Body of pancreas (tissue), 4 donors: ENCODE data around the gene KMT2D. TPM values are rescaled to one million over a fixed set of nuclear protein-coding genes. Genes with fewer than 3 reads are reported as not detected.

Experiments used
- ATAC-seq: fragments of 150-250 bp; one replicate; pipeline ENCODE4 v1.9.1; 2016
- DNase-seq, 4 donors: peaks; one replicate each; pipeline ENCODE4 v3.0.0-alpha.2; 2019
- H3K27ac ChIP-seq, 4 donors: fragments of 200-600 bp; sonication (generic); 1 replicate in 3 of 4; 2 replicates in 1 of 4; pipeline versions ENCODE4 v1.5.1 to v1.6.1; 2016 to 2019; ENCODE audit warnings: mild to moderate bottlenecking in 1 of 4, mixed read lengths in 1 of 4, moderate library complexity in 1 of 4
- H3K27me3 ChIP-seq, 2 donors: fragments of 200-600 bp; sonication (generic); one replicate each; pipeline ENCODE4 v1.6.0; 2016; ENCODE audit warnings: mild to moderate bottlenecking in 1 of 2
- H3K36me3 ChIP-seq, 2 donors: fragments of 200-600 bp; sonication (generic); replicated peaks in 1 of 2; 2 replicates each; pipeline ENCODE4 v1.5.1; 2016; ENCODE audit warnings: low read depth in 2 of 2; ENCODE audit not compliant: insufficient read depth in 1 of 2
- H3K4me1 ChIP-seq: fragments of 200-600 bp; sonication (generic); one replicate; pipeline ENCODE4 v1.6.0; 2016
- H3K4me3 ChIP-seq, 2 donors: fragments of 200-600 bp; sonication (generic); 1 replicate in 1 of 2; 2 replicates in 1 of 2; pipeline ENCODE4 v1.5.1; 2016 to 2019
- H3K9me3 ChIP-seq, 3 donors: fragments of 200-600 bp; sonication (generic); 1 replicate in 2 of 3; 2 replicates in 1 of 3; pipeline ENCODE4 v1.5.1; 2016
- POLR2A ChIP-seq, 3 donors: fragments of 450-650 bp; IDR thresholded peaks; one replicate each; pipeline ENCODE4 v1.6.1; 2016; ENCODE audit warnings: antibody characterized with exemption in 3 of 3, mild to moderate bottlenecking in 2 of 3
- WGBS, 2 donors: methylation state at CpG; one replicate each; pipeline ENCODE4 v1.1.5; 2017; 5-methylcytosine and 5-hydroxymethylcytosine counted together
- intact Hi-C: fragments of 100-400 bp; cut with DNase I; formaldehyde crosslinking; loops from one replicate; pipeline ENCODE4 v1.15.1; 2023
- total RNA-seq, 2 donors: library from RNA; depleted of rRNA; stranded (reverse); fragments of >200 nt; gene quantifications; one replicate each; pipeline ENCODE4 v1.1.0, GENCODE V29; 2016
- TF ChIP-seq, protein P1 (sequence below), 7 experiments: fragments of 450-650 bp in 4 of 7; fragments of 200-600 bp in 3 of 7; sonication (generic) in 3 of 7; IDR thresholded peaks; one replicate each; pipeline ENCODE4 v1.5.1; 2016 to 2019; ENCODE audit warnings: antibody characterized with exemption in 7 of 7

Gene KMT2D
- total RNA-seq, 2 donors from 2014 or later: 38.4 to 51.1 TPM

GRCh38 chr12:49037111-49037946 is 23.3 kb downstream of the KMT2D start:
- no peaks in the 10 kb centered on the region for H3K4me1 ChIP-seq
- H3K9me3 ChIP-seq: no peaks in the 10 kb centered on the region
- WGBS, 2 donors: 80 to 90% methylated on average over 1 to 9 of the region's 9 CpGs
- H3K27ac ChIP-seq: no peak overlapping the region
- TF ChIP-seq POLR2A (IDR thresholded peaks at IDR 0.05): no peak
- TF ChIP-seq, protein P1, sequence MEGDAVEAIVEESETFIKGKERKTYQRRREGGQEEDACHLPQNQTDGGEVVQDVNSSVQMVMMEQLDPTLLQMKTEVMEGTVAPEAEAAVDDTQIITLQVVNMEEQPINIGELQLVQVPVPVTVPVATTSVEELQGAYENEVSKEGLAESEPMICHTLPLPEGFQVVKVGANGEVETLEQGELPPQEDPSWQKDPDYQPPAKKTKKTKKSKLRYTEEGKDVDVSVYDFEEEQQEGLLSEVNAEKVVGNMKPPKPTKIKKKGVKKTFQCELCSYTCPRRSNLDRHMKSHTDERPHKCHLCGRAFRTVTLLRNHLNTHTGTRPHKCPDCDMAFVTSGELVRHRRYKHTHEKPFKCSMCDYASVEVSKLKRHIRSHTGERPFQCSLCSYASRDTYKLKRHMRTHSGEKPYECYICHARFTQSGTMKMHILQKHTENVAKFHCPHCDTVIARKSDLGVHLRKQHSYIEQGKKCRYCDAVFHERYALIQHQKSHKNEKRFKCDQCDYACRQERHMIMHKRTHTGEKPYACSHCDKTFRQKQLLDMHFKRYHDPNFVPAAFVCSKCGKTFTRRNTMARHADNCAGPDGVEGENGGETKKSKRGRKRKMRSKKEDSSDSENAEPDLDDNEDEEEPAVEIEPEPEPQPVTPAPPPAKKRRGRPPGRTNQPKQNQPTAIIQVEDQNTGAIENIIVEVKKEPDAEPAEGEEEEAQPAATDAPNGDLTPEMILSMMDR (IDR thresholded peaks at IDR 0.05): no peak
- ATAC-seq (no peak), DNase-seq (peak in 1 of 4 donors; percentile 37)
- no peak overlapping the region for H3K4me3 ChIP-seq
- no peaks in the 10 kb centered on the region for H3K27me3 ChIP-seq
- intact Hi-C loops: no loop called here
- H3K36me3 ChIP-seq: peaks cover 28 to 53% of the 10 kb centered on the region in 2 donors

DNA sequence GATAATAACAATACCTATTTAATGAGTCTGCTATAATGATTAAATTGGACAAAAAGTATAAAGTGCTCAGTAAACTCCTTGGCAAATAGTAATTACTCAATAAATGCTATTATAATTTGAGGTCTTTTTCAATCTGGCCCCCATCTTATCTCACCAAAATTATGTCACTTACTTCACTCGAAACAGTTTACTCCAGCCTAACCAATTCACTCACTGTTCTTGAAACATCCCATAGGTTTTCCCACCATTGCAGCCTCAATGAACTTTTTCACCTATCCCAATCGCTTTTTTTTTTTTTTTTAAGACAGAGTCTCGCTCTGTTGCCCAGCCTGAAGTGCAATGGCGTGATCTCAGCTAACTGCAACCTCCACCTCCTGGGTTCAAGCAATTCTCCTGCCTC is 24.6 kb downstream of the KMT2D start:
- DNase-seq (no peak), ATAC-seq (no peak)
- no peaks in the 10 kb centered on the region for H3K9me3 ChIP-seq
- no peaks in the 10 kb centered on the region for H3K27me3 ChIP-seq
- intact Hi-C loops: no loop called here
- peaks cover 16 to 40% of the 10 kb centered on the region in 2 donors for H3K36me3 ChIP-seq
- no peak overlapping the region for H3K4me3 ChIP-seq
- no peak overlapping the region for H3K27ac ChIP-seq
- 89% methylated on average over 4 of the region's 4 CpGs for WGBS, 2 donors
- TF ChIP-seq, protein P1 (IDR thresholded peaks at IDR 0.05): no peak
- no peak for TF ChIP-seq POLR2A (IDR thresholded peaks at IDR 0.05)
- no peaks in the 10 kb centered on the region for H3K4me1 ChIP-seq

DNA sequence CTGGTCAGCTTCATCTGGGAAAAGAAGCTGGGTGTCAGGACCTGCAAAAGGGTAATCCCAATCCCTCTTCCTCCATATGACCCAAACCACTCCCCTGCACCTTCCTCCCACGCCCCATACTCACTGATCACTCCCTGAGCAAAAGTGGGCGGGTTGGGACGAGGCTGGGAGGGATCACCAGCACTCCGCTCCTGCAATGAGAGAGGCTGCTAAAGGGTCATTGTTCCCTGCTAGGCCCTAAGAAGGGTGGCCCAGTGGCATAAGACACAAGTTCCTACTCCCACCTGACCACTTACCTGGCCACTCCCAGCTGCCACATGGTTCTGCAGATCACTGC is 26.3 kb downstream of the KMT2D start:
- Histone ChIP-seq H3K27ac (no peak overlapping the region), H3K36me3 (peaks cover 11 to 29% of the 10 kb centered on the region in 2 donors), H3K4me3 (no peak overlapping the region), H3K27me3 (no peaks in the 10 kb centered on the region), H3K9me3 (no peaks in the 10 kb centered on the region), H3K4me1 (no peaks in the 10 kb centered on the region)
- ATAC-seq (no peak), DNase-seq (peak in 1 of 4 donors; percentile 5)
- intact Hi-C loops: no loop called here
- WGBS, 2 donors: 85 to 86% methylated on average over 4 of the region's 4 CpGs
- TF ChIP-seq, protein P1 (IDR thresholded peaks at IDR 0.05): no peak
- TF ChIP-seq POLR2A (IDR thresholded peaks at IDR 0.05): no peak

- DNase-seq: peak in 1 of 4 donors; percentile 6
- H3K27ac ChIP-seq: no peak overlapping the region
- WGBS, 2 donors: 75 to 80% methylated on average over 7 to 11 of the region's 12 CpGs
- TF ChIP-seq, protein P1 (IDR thresholded peaks at IDR 0.05): no peak
- no peak for TF ChIP-seq POLR2A (IDR thresholded peaks at IDR 0.05)
- no peaks in the 10 kb centered on the region for H3K27me3 ChIP-seq
- no peaks in the 10 kb centered on the region for H3K9me3 ChIP-seq
- no peak overlapping the region for H3K4me3 ChIP-seq
- intact Hi-C loops: no loop called here
- peaks cover 6 to 24% of the 10 kb centered on the region in 2 donors for H3K36me3 ChIP-seq
- no peak for ATAC-seq
- no peaks in the 10 kb centered on the region for H3K4me1 ChIP-seq
Measured at GRCh38 chr12:49033611-49034285, 26.8 kb downstream of the KMT2D start.
